AG04449 (cell line): ENCODE data around the gene ZNF672.
A peak's percentile ranks its signal among the peaks of the same experiment; 100 is the strongest.

ENCODE experiments used
- CTCF ChIA-PET: fragments of 350-600 bp; formaldehyde crosslinking; extraction: SDS; loops from one replicate; lab custom pipeline; 2021; ENCODE audit warnings: antibody characterized with exemption; lab: Yijun Ruan, JAX
- POLR2A ChIA-PET: fragments of 400-600, 350-600 bp; formaldehyde crosslinking; extraction: SDS; loops from one replicate; lab custom pipeline; 2020; ENCODE audit warnings: antibody characterized with exemption, inconsistent platforms; lab: Yijun Ruan, JAX
- DNase-seq: peaks from one replicate; pipeline ENCODE4 v3.0.0-alpha.2; 2010; ENCODE audit warnings: low read depth, low spot score
- H3K4me3 ChIP-seq: 2 replicates; pipeline ENCODE4 v1.5.1; 2011; ENCODE audit warnings: low read depth, mild to moderate bottlenecking, control low read depth, low read length
- CTCF ChIP-seq: IDR thresholded peaks from one replicate; pipeline ENCODE4 v1.5.1; 2011; ENCODE audit warnings: mild to moderate bottlenecking, moderate library complexity, low read length, control low read depth, inconsistent platforms; ENCODE audit not compliant: insufficient read depth; ENCODE audit errors: missing control alignments

ZNF672 gene

GRCh38 chr1:248807067-248807737 lies 30.8 kb upstream of the ZNF672 start:
- peak; percentile 77 for TF ChIP-seq CTCF
- no peak for DNase-seq
- H3K4me3 ChIP-seq, result no peak overlapping the region
- ChIA-PET POLR2A (no interaction called here), CTCF (interaction anchor here (1.0 to 4.5 kb wide), 5 partner anchors 8 to 185 kb away, joined by 3 to 19 read pairs (median 9); no protein-coding TSS in a partner anchor)

GRCh38 chr1:248808876-248809275 lies 29.1 kb upstream of the ZNF672 start:
- CTCF ChIA-PET, result no interaction called here
- no peak for TF ChIP-seq CTCF
- POLR2A ChIA-PET, result no interaction called here

GRCh38 chr1:248810000-248810726 lies 27.9 kb upstream of the ZNF672 start:
- H3K4me3 ChIP-seq, result no peak overlapping the region
- CTCF ChIA-PET, result no interaction called here
- POLR2A ChIA-PET, result no interaction called here

More at GRCh38 chr1:248808876-248809275, 29.1 kb upstream of the ZNF672 start:
- no peak for DNase-seq
- no peak overlapping the region for H3K4me3 ChIP-seq

GRCh38 chr1:248810727-248811513 lies 27.1 kb upstream of the ZNF672 start:
- no peak overlapping the region for H3K4me3 ChIP-seq
- CTCF ChIA-PET, result interaction anchor here (0.7 to 1.9 kb wide), 2 partner anchors 10 to 21 kb away, joined by 3 to 5 read pairs; no protein-coding TSS in a partner anchor
- no peak for TF ChIP-seq CTCF
- POLR2A ChIA-PET, result interaction anchor here (1.0 kb wide), 1 partner anchor 9 kb away, joined by 5 read pairs; no protein-coding TSS in a partner anchor
- no peak for DNase-seq

More at GRCh38 chr1:248810000-248810726, 27.9 kb upstream of the ZNF672 start:
- no peak for TF ChIP-seq CTCF
- no peak for DNase-seq

- no peak for DNase-seq
- H3K4me3 ChIP-seq, result no peak overlapping the region
- POLR2A ChIA-PET, result interaction anchor here (1.0 kb wide), 1 partner anchor 8 kb away, joined by 5 read pairs; no protein-coding TSS in a partner anchor
- TF ChIP-seq CTCF, result no peak
- CTCF ChIA-PET, result interaction anchor here (0.7 to 1.9 kb wide), 2 partner anchors 9 to 20 kb away, joined by 3 to 5 read pairs; no protein-coding TSS in a partner anchor
Measured at GRCh38 chr1:248811514-248812490, 26.2 kb upstream of the ZNF672 start.
